Activated T-cell treated with anti-CD3 and anti-CD28 coated beads for 1 hour (primary cell): ENCODE results near the gene KRCC1.
"Not testable (repeated sequence)": the region's sequence is repeated elsewhere in the genome, so short reads cannot be mapped to it uniquely, and the experiment has no call there.

Source experiments
- DNase-seq: peaks from one replicate; pipeline ENCODE4 v3.0.0-alpha.2; 2020; ENCODE audit warnings: low read depth

The KRCC1 gene

DNA sequence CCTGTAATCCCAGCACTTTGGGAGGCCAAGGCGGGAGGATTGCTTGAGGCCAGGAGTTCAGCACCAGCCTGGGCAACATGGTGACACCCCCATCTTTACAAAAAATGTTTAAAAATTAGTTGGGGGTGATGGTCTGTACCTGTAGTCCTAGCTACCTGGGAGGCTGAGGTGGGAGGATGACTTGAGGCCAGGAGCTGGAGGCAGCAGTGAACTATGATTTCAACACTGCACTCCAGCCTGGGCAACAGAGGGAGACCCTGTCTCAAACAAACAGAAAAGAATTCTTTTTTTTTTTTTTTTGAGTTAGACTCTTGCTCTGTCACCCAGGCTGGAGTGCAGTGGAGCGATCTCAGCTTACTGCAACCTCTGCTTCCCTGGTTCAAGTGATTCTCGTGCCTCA is 55.1 kb downstream of the KRCC1 start:
- DNase-seq = not testable (repeated sequence)

DNA sequence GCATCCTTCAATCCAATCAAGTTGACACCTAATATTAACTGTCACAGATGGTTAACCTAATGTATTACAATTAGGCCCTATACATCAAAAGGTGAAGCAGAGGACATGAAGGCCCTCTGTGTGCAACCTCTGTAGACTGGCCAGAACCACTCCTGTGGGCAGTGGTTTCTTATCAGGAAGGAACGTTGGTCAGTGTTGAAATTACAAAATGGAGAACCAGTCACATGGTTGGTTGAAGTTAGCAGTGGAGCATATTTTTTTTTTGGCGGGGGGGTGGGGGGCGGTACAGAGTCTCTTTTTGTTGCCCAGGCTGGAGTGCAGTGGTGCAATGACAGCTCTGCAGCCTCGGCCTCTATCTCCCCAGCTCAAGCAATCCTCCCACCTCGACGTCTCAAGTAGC is 59.0 kb downstream of the KRCC1 start:
- DNase-seq = no peak

DNA sequence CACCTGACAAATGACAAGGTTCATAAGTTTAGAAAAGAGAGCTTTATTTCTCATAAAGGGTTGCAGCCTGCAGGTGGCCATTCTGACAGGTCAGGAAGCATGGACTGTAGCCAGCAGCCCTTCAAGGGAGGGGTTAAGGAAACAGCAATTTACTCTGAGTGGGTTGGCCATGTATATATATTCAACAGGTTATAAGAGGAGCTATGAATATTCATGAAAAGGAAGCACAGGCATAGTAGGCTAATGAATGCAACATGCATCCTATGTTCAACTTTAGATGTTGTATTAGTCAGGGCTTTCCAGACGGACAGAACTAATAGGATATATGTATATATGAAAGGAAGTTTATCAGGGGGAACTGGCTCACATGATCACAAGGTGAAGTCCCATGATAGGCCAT is 59.8 kb downstream of the KRCC1 start:
- DNase-seq = no peak

DNA sequence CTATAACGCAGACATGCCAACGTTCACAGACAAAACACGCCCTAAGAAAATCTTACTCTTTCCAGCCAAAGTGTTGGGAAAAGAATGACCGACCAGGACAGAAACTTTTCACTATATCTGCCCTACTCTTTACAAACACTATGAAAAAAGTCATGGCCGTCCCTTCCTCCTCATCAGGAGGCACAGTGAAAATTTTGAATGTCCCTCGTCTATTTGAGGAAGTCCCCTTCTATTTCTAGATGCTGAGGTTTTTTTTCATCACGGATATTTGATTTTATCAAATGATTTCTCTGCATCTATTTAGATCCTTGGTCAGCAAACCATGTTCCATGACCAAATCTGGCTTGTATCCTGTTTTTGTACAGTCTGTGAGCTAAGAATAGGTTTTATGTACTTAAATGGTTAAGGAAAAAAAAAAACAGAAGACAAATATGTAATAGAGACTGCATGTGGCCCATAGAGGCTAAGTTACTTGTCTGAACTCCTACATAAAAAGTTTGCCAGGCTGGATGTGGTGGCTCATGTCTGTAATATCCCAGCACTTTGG is 61.2 kb downstream of the KRCC1 start:
- not testable (repeated sequence) for DNase-seq

DNA sequence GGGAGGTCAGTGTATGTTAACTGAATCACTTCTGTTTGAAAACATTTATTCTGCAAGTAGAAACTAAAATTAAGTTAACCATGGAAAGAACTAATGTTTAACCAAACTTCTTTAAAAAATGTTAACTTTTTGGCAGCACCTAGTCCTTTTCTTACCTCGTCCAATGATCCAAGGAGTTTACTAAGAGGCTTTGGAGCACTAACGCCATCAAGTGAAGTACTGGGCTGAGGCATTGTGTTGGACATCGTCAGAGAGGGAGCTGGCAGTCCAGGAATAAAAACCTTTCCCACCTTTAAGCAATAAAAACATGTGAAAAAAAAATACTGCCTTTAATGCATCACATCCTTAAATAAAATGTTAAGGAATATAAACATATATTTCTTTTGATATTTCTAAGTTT is 63.0 kb downstream of the KRCC1 start:
- not testable (repeated sequence) for DNase-seq

DNA sequence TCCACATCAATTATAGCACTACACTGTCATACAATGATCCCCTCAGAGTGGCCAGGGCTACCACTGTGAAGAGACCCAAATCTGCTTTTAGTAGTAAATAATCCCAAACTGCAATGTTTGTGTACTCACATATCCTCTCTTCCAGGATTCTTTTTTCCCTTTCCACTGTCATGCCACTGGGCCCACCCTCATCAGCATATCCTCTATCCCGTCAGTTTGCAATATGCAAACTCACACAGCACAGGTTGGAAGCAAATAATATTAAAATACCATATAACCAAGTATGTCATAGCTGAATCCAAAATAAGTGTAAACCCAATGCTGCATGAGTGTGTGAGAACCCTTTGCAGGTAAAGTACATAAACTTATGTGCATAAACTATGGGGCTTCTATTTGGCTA is 68.1 kb downstream of the KRCC1 start:
- DNase-seq = not testable (repeated sequence)

DNA sequence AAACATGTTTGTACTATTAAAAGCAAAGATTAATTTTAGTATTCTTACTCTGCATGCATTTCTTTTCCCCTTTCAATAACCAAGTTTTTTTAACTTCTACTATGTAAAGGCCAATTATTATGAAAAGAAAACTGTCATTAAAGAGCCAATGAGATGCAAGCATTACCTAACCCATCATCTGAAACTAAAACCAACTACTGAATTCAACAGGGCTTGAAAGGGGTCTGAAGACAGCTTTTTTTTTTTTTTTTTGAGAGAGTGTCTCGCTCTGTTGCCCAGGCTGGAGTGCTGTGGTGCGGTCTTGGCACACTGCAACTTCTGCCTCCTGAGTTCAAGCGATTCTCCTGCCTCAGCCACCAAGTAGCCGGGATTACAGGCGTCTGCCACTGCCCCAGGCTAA is 69.7 kb downstream of the KRCC1 start:
- DNase-seq = not testable (repeated sequence)

DNA sequence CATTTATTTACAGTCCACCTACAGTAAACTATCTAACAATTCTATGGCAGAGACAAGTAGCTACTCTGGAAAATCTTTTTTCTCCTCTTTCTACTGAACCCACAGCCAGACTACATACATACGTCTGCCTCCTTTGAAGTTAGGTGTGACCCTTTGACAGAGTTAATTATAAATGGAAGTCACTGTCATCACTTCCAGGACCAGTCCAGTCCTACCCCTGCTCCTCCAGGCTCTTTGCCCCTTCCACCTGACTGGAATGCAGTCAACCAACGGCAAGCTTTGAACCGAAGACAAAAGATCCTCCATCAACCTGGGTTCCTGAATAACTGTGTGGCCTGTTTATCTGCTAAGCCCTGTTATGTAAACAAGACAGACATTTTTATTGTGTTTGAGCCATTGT is 74.4 kb downstream of the KRCC1 start:
- not testable (repeated sequence) for DNase-seq
